ENCODE data around the gene IL17RA. TPM values are rescaled to one million over a fixed set of nuclear protein-coding genes. Genes with fewer than 3 reads are reported as not detected.

The IL17RA gene
- total and polyA plus RNA-seq, 2 experiments from 2014 or later: 3.2 to 9.6 TPM

DNA sequence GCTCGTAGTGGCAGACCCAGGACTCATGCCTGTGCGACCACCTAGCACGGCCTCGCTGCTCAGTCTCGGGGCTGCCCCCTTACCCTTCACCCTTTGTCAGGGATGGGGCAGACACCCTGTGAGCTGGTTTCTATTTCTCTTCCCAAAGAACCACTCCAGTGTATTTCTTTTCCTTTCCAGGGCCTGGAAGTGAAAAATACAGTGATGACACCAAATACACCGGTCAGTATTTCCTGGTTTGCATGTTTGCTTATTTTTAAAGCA is 22.7 kb downstream of the IL17RA start:
- Mint-ChIP-seq H3K4me3 (no peak overlapping the region), H3K9me3 (no peaks in the 10 kb centered on the region; the same call in 2 of the 3 replicates), H3K27me3 (ENCODE audit: insufficient read depth, low read depth, poor library complexity) (peaks cover 5% of the 10 kb centered on the region), H3K4me1 (peaks cover 10% of the 10 kb centered on the region; the same call in 2 of the 3 replicates), H3K36me3 (ENCODE audit: low read depth) (peaks cover 3% of the 10 kb centered on the region; the same call in 2 of the 3 replicates), H3K27ac (no peak overlapping the region)
- ATAC-seq: no peak
- no peak for DNase-seq (ENCODE audit: low spot score)
- no peak for TF ChIP-seq JUNB (IDR thresholded peaks at IDR 0.05; ENCODE audit: unreplicated experiment)
- TF ChIP-seq ZNF114 (CRISPR knock-in tag; IDR thresholded peaks at IDR 0.05): no peak
- TF ChIP-seq EZH2phosphoT487 (IDR thresholded peaks at IDR 0.05; ENCODE audit: unreplicated experiment): no peak
- H3K4me2 ChIP-seq: no peak overlapping the region
- H2AFZ ChIP-seq: no peak overlapping the region
- H3K27ac ChIP-seq (ENCODE audit: low read depth): no peak overlapping the region
- H3K4me1 ChIP-seq (ENCODE audit: insufficient read depth): no peaks in the 10 kb centered on the region
- no peaks in the 10 kb centered on the region for H4K20me1 ChIP-seq (replicated peaks; ENCODE audit: insufficient read depth)
- no peaks in the 10 kb centered on the region; the same call in 1 of the 2 replicates for H3K36me3 ChIP-seq (ENCODE audit: insufficient read depth)
- no peaks in the 10 kb centered on the region for H3K79me2 ChIP-seq (replicated peaks; ENCODE audit: insufficient read depth)
- no peaks in the 10 kb centered on the region for H3K9me2 ChIP-seq (ENCODE audit: insufficient read depth)
- 0 out of 2 replicates have a peak, but pooled peaks cover 2% of the 10 kb centered on the region for H3F3A ChIP-seq (replicated peaks; ENCODE audit: low read depth)
- H3K4me3 ChIP-seq: no peak overlapping the region
- no peaks in the 10 kb centered on the region for H3K27me3 ChIP-seq (ENCODE audit: insufficient read depth)

DNA sequence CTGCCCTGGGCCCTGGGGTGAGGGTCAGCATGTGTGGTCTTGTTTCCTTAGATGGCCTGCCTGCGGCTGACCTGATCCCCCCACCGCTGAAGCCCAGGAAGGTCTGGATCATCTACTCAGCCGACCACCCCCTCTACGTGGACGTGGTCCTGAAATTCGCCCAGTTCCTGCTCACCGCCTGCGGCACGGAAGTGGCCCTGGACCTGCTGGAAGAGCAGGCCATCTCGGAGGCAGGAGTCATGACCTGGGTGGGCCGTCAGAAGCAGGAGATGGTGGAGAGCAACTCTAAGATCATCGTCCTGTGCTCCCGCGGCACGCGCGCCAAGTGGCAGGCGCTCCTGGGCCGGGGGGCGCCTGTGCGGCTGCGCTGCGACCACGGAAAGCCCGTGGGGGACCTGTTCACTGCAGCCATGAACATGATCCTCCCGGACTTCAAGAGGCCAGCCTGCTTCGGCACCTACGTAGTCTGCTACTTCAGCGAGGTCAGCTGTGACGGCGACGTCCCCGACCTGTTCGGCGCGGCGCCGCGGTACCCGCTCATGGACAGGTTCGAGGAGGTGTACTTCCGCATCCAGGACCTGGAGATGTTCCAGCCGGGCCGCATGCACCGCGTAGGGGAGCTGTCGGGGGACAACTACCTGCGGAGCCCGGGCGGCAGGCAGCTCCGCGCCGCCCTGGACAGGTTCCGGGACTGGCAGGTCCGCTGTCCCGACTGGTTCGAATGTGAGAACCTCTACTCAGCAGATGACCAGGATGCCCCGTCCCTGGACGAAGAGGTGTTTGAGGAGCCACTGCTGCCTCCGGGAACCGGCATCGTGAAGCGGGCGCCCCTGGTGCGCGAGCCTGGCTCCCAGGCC is 23.7 kb downstream of the IL17RA start:
- H3F3A ChIP-seq (replicated peaks; ENCODE audit: low read depth): no peaks in the 10 kb centered on the region
- H3K9me3 Mint-ChIP-seq: no peaks in the 10 kb centered on the region; the same call in 2 of the 3 replicates
- H3K36me3 Mint-ChIP-seq (ENCODE audit: low read depth): peaks cover 3% of the 10 kb centered on the region; the same call in 2 of the 3 replicates
- H3K27me3 ChIP-seq (ENCODE audit: insufficient read depth): no peaks in the 10 kb centered on the region
- no peak overlapping the region for H3K27ac Mint-ChIP-seq
- ATAC-seq (no peak), DNase-seq (ENCODE audit: low spot score) (no peak)
- H3K4me1 ChIP-seq (ENCODE audit: insufficient read depth): no peaks in the 10 kb centered on the region
- H3K79me2 ChIP-seq (replicated peaks; ENCODE audit: insufficient read depth): no peaks in the 10 kb centered on the region
- no peak overlapping the region for H3K4me3 Mint-ChIP-seq
- H3K4me2 ChIP-seq: no peak overlapping the region
- H2AFZ ChIP-seq: no peak overlapping the region
- H3K4me3 ChIP-seq: no peak overlapping the region
- no peak overlapping the region for H3K27ac ChIP-seq (ENCODE audit: low read depth)
- peaks cover 5% of the 10 kb centered on the region for H3K27me3 Mint-ChIP-seq (ENCODE audit: insufficient read depth, low read depth, poor library complexity)
- H3K4me1 Mint-ChIP-seq: peaks cover 10% of the 10 kb centered on the region; the same call in 1 of the 3 replicates
- no peaks in the 10 kb centered on the region; the same call in 1 of the 2 replicates for H4K20me1 ChIP-seq (replicated peaks; ENCODE audit: insufficient read depth)
- no peaks in the 10 kb centered on the region for H3K9me2 ChIP-seq (ENCODE audit: insufficient read depth)
- no peaks in the 10 kb centered on the region for H3K36me3 ChIP-seq (ENCODE audit: insufficient read depth)
- TF ChIP-seq, protein P1, sequence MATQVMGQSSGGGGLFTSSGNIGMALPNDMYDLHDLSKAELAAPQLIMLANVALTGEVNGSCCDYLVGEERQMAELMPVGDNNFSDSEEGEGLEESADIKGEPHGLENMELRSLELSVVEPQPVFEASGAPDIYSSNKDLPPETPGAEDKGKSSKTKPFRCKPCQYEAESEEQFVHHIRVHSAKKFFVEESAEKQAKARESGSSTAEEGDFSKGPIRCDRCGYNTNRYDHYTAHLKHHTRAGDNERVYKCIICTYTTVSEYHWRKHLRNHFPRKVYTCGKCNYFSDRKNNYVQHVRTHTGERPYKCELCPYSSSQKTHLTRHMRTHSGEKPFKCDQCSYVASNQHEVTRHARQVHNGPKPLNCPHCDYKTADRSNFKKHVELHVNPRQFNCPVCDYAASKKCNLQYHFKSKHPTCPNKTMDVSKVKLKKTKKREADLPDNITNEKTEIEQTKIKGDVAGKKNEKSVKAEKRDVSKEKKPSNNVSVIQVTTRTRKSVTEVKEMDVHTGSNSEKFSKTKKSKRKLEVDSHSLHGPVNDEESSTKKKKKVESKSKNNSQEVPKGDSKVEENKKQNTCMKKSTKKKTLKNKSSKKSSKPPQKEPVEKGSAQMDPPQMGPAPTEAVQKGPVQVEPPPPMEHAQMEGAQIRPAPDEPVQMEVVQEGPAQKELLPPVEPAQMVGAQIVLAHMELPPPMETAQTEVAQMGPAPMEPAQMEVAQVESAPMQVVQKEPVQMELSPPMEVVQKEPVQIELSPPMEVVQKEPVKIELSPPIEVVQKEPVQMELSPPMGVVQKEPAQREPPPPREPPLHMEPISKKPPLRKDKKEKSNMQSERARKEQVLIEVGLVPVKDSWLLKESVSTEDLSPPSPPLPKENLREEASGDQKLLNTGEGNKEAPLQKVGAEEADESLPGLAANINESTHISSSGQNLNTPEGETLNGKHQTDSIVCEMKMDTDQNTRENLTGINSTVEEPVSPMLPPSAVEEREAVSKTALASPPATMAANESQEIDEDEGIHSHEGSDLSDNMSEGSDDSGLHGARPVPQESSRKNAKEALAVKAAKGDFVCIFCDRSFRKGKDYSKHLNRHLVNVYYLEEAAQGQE (IDR thresholded peaks at IDR 0.05; ENCODE audit: unreplicated experiment): no peak
- TF ChIP-seq JUNB (IDR thresholded peaks at IDR 0.05; ENCODE audit: unreplicated experiment): no peak
- TF ChIP-seq NANOG (IDR thresholded peaks at IDR 0.05; ENCODE audit: borderline replicate concordance): no peak
- TF ChIP-seq STAT1 (IDR thresholded peaks at IDR 0.05; ENCODE audit: unreplicated experiment): no peak
- TF ChIP-seq POLR2AphosphoS5 (IDR thresholded peaks at IDR 0.05; ENCODE audit: low read depth): no peak
- TF ChIP-seq, protein P2, sequence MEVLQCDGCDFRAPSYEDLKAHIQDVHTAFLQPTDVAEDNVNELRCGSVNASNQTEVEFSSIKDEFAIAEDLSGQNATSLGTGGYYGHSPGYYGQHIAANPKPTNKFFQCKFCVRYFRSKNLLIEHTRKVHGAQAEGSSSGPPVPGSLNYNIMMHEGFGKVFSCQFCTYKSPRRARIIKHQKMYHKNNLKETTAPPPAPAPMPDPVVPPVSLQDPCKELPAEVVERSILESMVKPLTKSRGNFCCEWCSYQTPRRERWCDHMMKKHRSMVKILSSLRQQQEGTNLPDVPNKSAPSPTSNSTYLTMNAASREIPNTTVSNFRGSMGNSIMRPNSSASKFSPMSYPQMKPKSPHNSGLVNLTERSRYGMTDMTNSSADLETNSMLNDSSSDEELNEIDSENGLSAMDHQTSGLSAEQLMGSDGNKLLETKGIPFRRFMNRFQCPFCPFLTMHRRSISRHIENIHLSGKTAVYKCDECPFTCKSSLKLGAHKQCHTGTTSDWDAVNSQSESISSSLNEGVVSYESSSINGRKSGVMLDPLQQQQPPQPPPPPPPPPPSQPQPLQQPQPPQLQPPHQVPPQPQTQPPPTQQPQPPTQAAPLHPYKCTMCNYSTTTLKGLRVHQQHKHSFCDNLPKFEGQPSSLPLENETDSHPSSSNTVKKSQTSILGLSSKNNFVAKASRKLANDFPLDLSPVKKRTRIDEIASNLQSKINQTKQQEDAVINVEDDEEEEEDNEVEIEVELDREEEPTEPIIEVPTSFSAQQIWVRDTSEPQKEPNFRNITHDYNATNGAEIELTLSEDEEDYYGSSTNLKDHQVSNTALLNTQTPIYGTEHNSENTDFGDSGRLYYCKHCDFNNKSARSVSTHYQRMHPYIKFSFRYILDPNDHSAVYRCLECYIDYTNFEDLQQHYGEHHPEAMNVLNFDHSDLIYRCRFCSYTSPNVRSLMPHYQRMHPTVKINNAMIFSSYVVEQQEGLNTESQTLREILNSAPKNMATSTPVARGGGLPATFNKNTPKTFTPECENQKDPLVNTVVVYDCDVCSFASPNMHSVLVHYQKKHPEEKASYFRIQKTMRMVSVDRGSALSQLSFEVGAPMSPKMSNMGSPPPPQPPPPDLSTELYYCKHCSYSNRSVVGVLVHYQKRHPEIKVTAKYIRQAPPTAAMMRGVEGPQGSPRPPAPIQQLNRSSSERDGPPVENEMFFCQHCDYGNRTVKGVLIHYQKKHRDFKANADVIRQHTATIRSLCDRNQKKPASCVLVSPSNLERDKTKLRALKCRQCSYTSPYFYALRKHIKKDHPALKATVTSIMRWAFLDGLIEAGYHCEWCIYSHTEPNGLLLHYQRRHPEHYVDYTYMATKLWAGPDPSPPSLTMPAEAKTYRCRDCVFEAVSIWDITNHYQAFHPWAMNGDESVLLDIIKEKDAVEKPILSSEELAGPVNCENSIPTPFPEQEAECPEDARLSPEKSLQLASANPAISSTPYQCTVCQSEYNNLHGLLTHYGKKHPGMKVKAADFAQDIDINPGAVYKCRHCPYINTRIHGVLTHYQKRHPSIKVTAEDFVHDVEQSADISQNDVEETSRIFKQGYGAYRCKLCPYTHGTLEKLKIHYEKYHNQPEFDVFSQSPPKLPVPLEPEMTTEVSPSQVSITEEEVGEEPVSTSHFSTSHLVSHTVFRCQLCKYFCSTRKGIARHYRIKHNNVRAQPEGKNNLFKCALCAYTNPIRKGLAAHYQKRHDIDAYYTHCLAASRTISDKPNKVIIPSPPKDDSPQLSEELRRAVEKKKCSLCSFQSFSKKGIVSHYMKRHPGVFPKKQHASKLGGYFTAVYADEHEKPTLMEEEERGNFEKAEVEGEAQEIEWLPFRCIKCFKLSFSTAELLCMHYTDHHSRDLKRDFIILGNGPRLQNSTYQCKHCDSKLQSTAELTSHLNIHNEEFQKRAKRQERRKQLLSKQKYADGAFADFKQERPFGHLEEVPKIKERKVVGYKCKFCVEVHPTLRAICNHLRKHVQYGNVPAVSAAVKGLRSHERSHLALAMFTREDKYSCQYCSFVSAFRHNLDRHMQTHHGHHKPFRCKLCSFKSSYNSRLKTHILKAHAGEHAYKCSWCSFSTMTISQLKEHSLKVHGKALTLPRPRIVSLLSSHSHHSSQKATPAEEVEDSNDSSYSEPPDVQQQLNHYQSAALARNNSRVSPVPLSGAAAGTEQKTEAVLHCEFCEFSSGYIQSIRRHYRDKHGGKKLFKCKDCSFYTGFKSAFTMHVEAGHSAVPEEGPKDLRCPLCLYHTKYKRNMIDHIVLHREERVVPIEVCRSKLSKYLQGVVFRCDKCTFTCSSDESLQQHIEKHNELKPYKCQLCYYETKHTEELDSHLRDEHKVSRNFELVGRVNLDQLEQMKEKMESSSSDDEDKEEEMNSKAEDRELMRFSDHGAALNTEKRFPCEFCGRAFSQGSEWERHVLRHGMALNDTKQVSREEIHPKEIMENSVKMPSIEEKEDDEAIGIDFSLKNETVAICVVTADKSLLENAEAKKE (CRISPR knock-in tag; IDR thresholded peaks at IDR 0.05): no peak
- no peak for TF ChIP-seq EZH2 (IDR thresholded peaks at IDR 0.05; ENCODE audit: low read depth, unreplicated experiment)
